Measurements from ENCODE around the gene PRR12.
A peak's percentile ranks its signal among the peaks of the same experiment; 100 is the strongest.

Gene PRR12

DNA sequence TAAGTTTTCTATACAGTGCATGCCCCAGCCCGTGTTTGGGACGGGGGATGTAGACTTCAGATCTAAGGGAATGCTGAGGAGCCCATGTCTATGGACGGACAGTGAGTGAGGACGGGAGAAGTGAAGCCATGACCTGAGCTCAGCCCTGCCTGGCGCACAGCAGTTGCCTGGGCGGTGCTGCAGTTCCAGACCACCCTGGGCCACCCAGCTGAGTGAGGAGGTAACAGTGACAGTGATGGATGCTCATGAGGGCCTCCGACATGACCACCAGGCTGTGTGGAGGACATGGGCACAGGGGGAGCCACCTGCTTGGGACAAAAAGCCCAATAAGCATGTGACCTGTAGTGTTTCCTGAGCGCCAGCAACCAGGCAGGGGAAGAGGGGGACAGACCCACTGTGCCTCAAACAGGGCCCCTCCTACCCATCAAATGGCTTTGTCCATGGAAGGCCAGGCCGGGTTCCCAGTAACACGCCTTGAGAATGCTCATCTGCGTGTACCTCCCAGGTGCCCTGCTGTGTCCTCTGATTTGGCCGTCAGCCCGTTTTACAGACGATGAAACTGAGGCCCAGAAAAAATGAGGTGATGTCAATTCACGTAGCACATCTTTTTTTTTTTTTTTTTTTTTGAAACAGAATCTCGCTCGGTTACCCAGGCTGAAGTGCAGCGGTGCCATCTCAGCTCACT, 33.2 kb upstream of the PRR12 start:
- CTCF ChIA-PET: interaction anchor here (0.6 to 10.6 kb wide), 5 partner anchors 9 to 943 kb away, joined by 3 to 99 read pairs (median 11); partner anchors contain the start of gene FAM83E
- TF ChIP-seq ZNF664 (tag by site-specific recombination; IDR thresholded peaks at IDR 0.05) (peak; percentile 96), MYNN (tag by site-specific recombination; IDR thresholded peaks at IDR 0.05; ENCODE audit: borderline replicate concordance) (no peak)
- Histone ChIP-seq H3K4me3 (ENCODE audit: low read depth, low read length) (no peak overlapping the region), H3K36me3 (ENCODE audit: control insufficient read depth in 2 of 2, insufficient read depth in 1 of 2, low read length in 2 of 2) (peaks cover 37 to 65% of the 10 kb centered on the region in 2 experiments), H3K27ac (ENCODE audit: extremely low read depth, low read depth, low read length) (no peak overlapping the region), H3K9me3 (ENCODE audit: control insufficient read depth, insufficient read depth, low read depth, low read length) (no peaks in the 10 kb centered on the region), H3K4me1 (ENCODE audit: control insufficient read depth, insufficient read depth, low read length) (no peaks in the 10 kb centered on the region; the same call in 1 of the 2 replicates)
- POLR2A ChIA-PET: interaction anchor here (0.6 to 1.8 kb wide), 3 partner anchors 13 to 170 kb away, joined by 3 to 5 read pairs (median 3); no protein-coding TSS in a partner anchor

DNA sequence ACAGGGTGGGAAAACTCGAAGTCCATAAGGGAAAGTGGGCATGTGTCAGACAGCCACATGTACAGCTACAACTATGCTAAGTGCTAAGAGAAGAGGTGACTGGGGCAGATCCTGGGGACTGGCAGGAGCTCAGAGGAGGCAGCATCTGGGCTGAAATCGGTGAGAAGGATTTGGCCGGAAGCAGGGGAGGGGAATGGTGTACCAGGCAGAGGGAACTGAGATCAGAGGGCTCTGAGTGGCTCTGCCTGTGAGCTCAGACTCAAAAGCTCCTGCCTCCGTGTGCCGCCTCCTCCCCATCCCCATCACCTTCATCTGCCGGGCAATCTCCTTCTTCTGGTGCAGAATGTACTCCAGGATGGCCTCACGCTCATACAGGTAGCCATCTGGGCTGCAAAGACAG, 32.4 kb upstream of the PRR12 start:
- no peaks in the 10 kb centered on the region; the same call in 1 of the 2 replicates for H3K4me1 ChIP-seq (ENCODE audit: control insufficient read depth, insufficient read depth, low read length)
- ChIA-PET CTCF (interaction anchor here (0.6 to 10.6 kb wide), 10 partner anchors 10 to 943 kb away, joined by 3 to 99 read pairs (median 4); partner anchors contain the start of gene FAM83E), POLR2A (interaction anchor here (0.5 to 1.8 kb wide), 7 partner anchors 10 to 118 kb away, joined by 3 to 7 read pairs (median 5); partner anchors contain the start of gene RPS11)
- no peak for TF ChIP-seq ZNF433 (tag by site-specific recombination; IDR thresholded peaks at IDR 0.05; ENCODE audit: low read depth)
- no peak for TF ChIP-seq ZNF132 (tag by site-specific recombination; IDR thresholded peaks at IDR 0.05; ENCODE audit: borderline replicate concordance)
- TF ChIP-seq, protein P1, sequence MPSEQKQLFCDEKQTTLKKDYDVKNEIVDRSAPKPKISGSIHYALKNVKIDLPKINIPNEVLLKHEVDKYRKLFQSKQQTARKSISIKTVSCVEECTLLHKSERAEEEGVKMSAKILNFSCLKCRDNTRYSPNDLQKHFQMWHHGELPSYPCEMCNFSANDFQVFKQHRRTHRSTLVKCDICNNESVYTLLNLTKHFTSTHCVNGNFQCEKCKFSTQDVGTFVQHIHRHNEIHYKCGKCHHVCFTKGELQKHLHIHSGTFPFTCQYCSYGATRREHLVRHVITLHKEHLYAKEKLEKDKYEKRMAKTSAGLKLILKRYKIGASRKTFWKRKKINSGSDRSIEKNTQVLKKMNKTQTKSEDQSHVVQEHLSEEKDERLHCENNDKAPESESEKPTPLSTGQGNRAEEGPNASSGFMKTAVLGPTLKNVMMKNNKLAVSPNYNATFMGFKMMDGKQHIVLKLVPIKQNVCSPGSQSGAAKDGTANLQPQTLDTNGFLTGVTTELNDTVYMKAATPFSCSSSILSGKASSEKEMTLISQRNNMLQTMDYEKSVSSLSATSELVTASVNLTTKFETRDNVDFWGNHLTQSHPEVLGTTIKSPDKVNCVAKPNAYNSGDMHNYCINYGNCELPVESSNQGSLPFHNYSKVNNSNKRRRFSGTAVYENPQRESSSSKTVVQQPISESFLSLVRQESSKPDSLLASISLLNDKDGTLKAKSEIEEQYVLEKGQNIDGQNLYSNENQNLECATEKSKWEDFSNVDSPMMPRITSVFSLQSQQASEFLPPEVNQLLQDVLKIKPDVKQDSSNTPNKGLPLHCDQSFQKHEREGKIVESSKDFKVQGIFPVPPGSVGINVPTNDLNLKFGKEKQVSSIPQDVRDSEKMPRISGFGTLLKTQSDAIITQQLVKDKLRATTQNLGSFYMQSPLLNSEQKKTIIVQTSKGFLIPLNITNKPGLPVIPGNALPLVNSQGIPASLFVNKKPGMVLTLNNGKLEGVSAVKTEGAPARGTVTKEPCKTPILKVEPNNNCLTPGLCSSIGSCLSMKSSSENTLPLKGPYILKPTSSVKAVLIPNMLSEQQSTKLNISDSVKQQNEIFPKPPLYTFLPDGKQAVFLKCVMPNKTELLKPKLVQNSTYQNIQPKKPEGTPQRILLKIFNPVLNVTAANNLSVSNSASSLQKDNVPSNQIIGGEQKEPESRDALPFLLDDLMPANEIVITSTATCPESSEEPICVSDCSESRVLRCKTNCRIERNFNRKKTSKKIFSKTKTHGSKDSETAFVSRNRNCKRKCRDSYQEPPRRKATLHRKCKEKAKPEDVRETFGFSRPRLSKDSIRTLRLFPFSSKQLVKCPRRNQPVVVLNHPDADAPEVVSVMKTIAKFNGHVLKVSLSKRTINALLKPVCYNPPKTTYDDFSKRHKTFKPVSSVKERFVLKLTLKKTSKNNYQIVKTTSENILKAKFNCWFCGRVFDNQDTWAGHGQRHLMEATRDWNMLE (tag by site-specific recombination; conservative IDR thresholded peaks at IDR 0.05; ENCODE audit: low read depth): no peak
- TF ChIP-seq SP3 (tag by site-specific recombination; IDR thresholded peaks at IDR 0.05): no peak
- TF ChIP-seq ZNF677 (tag by site-specific recombination; IDR thresholded peaks at IDR 0.05): no peak
- TF ChIP-seq ZNF169 (tag by site-specific recombination; IDR thresholded peaks at IDR 0.05): no peak
- TF ChIP-seq, protein P2, sequence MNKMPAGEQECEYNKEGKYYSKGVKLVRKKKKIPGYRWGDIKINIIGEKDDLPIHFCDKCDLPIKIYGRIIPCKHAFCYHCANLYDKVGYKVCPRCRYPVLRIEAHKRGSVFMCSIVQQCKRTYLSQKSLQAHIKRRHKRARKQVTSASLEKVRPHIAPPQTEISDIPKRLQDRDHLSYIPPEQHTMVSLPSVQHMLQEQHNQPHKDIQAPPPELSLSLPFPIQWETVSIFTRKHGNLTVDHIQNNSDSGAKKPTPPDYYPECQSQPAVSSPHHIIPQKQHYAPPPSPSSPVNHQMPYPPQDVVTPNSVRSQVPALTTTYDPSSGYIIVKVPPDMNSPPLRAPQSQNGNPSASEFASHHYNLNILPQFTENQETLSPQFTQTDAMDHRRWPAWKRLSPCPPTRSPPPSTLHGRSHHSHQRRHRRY (tag by site-specific recombination; IDR thresholded peaks at IDR 0.05): no peak
- TF ChIP-seq KLF16 (tag by site-specific recombination; IDR thresholded peaks at IDR 0.05): no peak
- TF ChIP-seq ZSCAN30 (tag by site-specific recombination; IDR thresholded peaks at IDR 0.05): no peak
- TF ChIP-seq ZBTB1 (tag by site-specific recombination; IDR thresholded peaks at IDR 0.05): no peak
- TF ChIP-seq ZNF366 (tag by site-specific recombination; conservative IDR thresholded peaks at IDR 0.05): no peak
- TF ChIP-seq TCF7L2 (IDR thresholded peaks at IDR 0.05; ENCODE audit: borderline replicate concordance, low read depth, low read length): no peak
- TF ChIP-seq, protein P3, sequence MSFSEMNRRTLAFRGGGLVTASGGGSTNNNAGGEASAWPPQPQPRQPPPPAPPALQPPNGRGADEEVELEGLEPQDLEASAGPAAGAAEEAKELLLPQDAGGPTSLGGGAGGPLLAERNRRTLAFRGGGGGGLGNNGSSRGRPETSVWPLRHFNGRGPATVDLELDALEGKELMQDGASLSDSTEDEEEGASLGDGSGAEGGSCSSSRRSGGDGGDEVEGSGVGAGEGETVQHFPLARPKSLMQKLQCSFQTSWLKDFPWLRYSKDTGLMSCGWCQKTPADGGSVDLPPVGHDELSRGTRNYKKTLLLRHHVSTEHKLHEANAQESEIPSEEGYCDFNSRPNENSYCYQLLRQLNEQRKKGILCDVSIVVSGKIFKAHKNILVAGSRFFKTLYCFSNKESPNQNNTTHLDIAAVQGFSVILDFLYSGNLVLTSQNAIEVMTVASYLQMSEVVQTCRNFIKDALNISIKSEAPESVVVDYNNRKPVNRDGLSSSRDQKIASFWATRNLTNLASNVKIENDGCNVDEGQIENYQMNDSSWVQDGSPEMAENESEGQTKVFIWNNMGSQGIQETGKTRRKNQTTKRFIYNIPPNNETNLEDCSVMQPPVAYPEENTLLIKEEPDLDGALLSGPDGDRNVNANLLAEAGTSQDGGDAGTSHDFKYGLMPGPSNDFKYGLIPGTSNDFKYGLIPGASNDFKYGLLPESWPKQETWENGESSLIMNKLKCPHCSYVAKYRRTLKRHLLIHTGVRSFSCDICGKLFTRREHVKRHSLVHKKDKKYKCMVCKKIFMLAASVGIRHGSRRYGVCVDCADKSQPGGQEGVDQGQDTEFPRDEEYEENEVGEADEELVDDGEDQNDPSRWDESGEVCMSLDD (tag by site-specific recombination; IDR thresholded peaks at IDR 0.05): no peak
- TF ChIP-seq TRIM28 (IDR thresholded peaks at IDR 0.05; ENCODE audit: borderline replicate concordance, low read length): no peak
- no peak for TF ChIP-seq ZNF549 (tag by site-specific recombination; IDR thresholded peaks at IDR 0.05)
- no peak for TF ChIP-seq ZNF701 (tag by site-specific recombination; IDR thresholded peaks at IDR 0.05)
- no peak for TF ChIP-seq MYNN (tag by site-specific recombination; IDR thresholded peaks at IDR 0.05; ENCODE audit: borderline replicate concordance)
- no peak for TF ChIP-seq BCL11A (tag by site-specific recombination; IDR thresholded peaks at IDR 0.05; ENCODE audit: low read depth)
- no peak overlapping the region for H3K27ac ChIP-seq (ENCODE audit: extremely low read depth, low read depth, low read length)
- no peak overlapping the region for H3K4me3 ChIP-seq (ENCODE audit: low read depth, low read length)
- no peaks in the 10 kb centered on the region for H3K9me3 ChIP-seq (ENCODE audit: control insufficient read depth, insufficient read depth, low read depth, low read length)
- H3K36me3 ChIP-seq (ENCODE audit: control insufficient read depth in 2 of 2, insufficient read depth in 1 of 2, low read length in 2 of 2): peaks cover 40 to 65% of the 10 kb centered on the region in 2 experiments

Data from HEK293 (cell line).